GM19372 (cell line): ENCODE measurements around the gene CACNB2.
"Not testable (repeated sequence)": the region's sequence is repeated elsewhere in the genome, so short reads cannot be mapped to it uniquely, and the experiment has no call there.

Experiments
- ATAC-seq: cut with Tn5 transposase; IDR thresholded peaks from one replicate; pipeline ENCODE4 v1.9.1; 2021; ENCODE audit warnings: mild to moderate bottlenecking, low read depth, moderate library complexity; ENCODE audit not compliant: unreplicated experiment

CACNB2 gene

DNA sequence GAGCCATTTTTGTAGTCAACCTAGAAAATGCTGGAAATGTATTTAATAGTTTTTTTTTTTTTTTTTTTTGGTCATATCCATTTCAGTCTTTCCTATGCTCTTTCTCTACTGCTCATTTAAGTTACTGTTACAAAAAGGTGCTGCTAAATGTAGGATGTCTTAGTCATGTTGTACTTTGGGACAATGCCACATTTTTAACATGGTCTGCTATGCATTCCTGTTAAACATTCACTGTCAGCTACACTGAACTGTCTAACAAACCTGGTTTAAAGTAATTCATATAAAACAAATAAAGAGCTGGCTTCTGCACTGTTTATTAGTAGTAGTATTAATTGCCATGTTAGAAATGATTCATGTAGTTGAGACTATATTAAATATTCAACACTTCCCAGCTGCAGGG lies 402.6 kb downstream of the CACNB2 start:
- no peak for ATAC-seq

GRCh38 chr10:18545621-18546305 lies 405.5 kb downstream of the CACNB2 start:
- ATAC-seq = no peak

DNA sequence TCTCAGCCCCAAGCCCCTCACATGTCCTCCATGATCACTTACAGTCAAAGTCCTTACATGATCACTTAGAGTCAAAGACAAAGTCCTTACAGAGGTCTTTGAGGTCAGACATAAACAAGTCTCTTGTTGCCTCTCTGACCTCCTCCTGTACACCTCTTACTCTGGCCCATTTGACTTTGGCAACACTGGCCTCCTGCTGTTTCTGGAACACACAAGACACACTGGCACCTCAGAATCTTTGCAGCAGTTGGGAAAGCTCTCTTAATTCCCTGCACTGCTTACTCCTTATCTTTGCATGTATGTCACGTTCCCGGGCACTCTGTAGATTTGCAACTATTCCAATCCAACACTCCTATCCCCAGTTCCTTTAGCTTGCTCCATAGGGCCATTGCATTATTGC lies 408.9 kb downstream of the CACNB2 start:
- ATAC-seq = no peak

GRCh38 chr10:18551473-18551872 lies 411.2 kb downstream of the CACNB2 start:
- ATAC-seq = no peak

- ATAC-seq = no peak
These were observed 414.3 kb downstream of the CACNB2 start for GRCh38 chr10:18554479-18554878.

DNA sequence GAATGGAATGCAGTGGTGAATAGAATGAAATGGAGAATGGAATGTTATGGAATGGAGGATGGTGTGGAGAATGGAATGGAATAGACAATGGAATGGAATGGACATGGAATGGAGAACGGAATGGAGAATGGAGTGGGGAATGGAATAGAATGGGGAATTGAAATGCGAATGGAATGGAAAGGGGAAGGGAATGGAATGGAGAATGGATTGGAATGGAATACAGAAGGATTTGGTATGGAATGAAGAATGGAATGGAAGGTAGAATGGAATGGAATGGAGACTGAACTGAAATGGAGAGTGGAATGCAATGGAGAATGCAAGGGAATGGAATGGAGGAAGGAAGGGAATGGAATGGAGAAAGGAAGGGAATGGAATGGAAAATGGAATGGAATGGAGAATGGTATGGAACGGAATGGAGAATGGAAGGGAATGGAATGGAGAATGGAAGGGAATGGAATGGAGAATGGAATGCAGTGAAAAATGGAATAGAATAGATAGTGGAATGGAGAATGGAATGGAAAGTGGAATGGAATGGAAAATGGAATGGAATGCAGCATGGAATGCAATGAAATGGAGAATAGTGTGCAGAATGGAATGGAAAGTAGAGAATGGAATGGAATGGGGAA lies 416.4 kb downstream of the CACNB2 start:
- ATAC-seq = no peak

DNA sequence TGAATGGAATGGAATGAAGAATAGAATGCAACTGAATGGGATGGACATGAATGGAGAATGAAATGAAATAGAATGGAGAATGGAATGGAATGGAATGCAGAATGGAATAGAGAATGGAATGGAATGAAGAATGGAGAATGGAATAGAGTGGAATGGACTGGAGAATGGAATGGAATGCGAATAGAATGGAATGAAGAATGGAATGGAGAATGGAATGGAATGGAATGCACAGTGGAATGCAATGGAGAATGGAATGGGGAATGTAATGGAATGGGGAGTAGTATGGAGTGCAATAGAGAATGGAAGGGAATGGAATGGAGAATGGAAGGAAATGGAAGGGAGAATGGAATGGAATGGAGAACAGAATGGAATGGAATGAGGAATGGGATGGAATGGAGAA lies 417.7 kb downstream of the CACNB2 start:
- no peak for ATAC-seq

GRCh38 chr10:18561861-18562551 lies 421.8 kb downstream of the CACNB2 start:
- no peak for ATAC-seq

DNA sequence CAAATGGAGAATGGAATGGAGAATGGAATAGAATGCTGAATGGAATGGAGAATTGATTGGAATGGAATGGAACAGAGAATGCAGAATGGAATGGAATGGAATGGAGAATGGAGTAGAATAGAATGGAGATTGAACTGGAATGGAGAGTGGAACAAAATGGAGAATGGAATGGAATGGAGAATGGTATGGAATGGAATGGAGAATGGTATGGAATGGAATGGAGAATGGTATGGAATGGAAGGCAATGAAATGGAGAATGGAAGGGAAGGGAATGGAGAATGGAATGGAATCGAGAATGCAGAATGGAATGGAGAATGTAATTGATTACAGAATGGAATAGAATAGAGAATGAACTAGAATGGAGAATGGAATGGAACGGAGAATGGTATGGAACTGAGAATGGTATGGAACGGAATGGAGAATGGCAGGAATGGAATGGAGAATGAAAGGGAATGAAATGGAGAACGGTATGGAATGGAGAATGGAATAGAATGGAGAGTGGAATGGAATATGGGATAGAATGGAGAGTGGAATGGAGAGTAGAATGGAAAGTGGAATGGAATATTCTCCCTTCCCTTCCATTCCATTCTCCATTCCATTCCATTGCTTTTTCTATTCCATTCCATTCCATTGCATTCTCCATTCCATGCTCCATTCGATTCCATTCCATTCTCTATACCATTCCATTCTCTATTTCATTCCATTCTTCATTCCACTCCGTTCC lies 422.9 kb downstream of the CACNB2 start:
- ATAC-seq = no peak

DNA sequence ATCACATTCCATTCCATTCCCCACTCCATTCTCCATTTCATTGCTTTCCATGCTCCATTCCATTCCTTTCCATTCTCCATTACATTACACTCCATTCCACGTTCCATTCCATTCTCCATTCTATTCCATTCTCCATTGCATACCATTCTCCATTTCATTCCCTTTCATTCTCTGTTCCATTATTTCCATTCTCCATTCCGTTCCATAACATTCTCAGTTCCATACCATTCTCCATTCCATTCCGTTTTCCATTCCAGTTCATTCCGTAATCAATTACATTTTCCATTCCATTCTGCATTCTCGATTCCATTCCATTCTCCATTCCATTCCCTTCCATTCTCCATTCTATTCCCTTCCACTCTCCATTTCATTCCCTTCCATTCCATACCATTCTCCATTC lies 424.8 kb downstream of the CACNB2 start:
- no peak for ATAC-seq

DNA sequence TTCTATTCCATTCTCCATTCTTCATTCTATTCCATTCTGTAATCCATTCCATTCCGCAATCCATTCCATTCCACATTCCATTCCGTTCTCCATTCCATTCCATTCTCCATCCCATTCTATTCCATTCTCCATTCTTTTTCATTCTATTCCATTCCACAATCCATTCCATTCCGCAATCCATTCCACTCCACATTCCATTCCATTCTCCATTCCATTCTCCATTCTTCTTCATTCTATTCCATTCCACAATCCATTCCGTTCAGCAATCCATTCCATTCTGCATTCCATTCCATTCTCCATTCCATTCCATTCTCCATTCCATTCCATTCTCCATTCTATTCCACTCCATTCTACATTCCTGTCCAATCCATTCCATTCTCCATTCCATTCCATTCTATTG lies 426.0 kb downstream of the CACNB2 start:
- ATAC-seq = no peak

DNA sequence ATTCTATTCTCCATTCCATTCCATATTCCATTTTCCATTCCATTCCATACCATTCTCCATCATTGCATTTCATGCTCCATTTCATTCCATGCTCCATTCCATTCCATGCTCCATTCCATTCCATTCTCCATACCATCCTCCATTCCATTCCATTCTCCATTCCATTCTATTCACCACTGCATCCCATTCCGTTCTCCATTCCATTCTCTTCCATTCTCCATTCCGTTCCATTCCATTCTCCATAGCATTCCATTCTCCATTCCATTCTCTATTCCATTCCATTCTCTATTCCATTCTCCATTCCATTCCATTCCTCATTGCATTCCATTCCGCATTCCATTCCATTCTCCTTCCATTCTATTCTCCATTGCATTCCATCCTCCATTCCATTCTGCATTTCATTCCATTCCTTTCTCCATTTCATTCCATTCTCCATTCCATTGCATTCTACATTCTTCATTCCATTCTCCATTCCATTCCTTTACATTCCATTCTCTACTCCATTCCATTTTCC lies 427.2 kb downstream of the CACNB2 start:
- no peak for ATAC-seq

- not testable (repeated sequence) for ATAC-seq
These were observed 430.2 kb downstream of the CACNB2 start for GRCh38 chr10:18570386-18570785.

DNA sequence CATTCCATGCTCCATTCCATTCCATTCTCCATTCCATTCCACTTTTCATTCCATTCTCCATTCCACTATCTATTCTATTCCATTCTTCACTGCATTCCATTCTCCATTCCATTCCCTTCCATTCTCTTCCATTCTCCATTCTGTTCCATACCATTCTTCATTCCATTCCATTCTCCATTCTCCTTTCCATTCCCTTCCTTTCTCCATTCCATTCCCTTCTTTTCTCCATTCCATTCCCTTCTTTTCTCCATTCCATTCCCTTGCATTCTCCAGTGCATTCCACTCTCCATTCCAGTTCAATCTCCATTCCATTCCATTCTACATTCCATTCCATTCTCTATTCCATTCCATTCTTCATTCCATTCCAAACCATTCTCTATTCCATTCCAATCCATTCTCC lies 430.9 kb downstream of the CACNB2 start:
- no peak for ATAC-seq

GRCh38 chr10:18571780-18572179 lies 431.6 kb downstream of the CACNB2 start:
- ATAC-seq = no peak

GRCh38 chr10:18572959-18573561 lies 432.8 kb downstream of the CACNB2 start:
- no peak for ATAC-seq

DNA sequence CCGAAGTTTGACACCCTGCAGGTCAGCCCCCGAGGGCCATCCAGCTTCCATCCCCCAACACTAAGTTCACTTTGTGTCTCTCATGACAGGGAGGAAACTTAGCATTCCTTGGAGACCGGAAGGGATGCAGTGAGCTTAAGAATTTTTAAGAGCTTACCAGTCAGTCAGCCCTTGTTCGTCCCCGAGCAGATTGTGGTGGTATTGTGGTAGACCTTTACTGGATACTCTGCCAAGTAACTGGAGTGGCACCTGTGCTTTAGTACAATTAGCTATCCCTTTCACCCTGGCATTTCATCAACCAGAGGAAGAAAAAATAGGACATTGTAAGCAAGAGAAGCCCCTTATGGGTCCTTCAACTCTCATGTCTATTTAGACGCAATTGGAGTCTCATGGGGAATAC lies 436.4 kb downstream of the CACNB2 start:
- ATAC-seq = no peak

GRCh38 chr10:18577823-18578685 lies 437.8 kb downstream of the CACNB2 start:
- ATAC-seq = no peak

DNA sequence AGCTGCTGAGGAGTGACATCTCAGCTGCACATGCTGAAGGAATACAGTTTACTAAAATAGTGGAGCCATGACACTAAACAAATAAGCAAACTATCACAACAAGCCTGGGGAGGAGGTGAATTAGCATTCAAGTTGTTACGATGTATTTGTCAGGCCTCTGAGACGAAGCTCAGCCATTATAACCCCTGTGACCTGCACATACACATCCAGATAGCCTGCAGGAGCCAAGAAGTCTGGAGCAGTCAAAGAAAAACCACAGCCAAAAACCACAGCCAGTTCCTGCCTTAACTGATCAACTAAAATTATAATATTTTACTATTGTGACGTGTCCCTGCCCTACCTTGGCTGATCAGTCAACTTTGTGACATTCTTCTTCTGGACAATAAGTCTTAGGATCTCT lies 442.6 kb downstream of the CACNB2 start:
- no peak for ATAC-seq
